ENCODE results near the gene CPSF3. TPM values are rescaled to one million over a fixed set of nuclear protein-coding genes. Genes with fewer than 3 reads are reported as not detected.

Gene CPSF3
- total RNA-seq, result 10 to 100 TPM; 79.6 to 84.4 TPM

DNA sequence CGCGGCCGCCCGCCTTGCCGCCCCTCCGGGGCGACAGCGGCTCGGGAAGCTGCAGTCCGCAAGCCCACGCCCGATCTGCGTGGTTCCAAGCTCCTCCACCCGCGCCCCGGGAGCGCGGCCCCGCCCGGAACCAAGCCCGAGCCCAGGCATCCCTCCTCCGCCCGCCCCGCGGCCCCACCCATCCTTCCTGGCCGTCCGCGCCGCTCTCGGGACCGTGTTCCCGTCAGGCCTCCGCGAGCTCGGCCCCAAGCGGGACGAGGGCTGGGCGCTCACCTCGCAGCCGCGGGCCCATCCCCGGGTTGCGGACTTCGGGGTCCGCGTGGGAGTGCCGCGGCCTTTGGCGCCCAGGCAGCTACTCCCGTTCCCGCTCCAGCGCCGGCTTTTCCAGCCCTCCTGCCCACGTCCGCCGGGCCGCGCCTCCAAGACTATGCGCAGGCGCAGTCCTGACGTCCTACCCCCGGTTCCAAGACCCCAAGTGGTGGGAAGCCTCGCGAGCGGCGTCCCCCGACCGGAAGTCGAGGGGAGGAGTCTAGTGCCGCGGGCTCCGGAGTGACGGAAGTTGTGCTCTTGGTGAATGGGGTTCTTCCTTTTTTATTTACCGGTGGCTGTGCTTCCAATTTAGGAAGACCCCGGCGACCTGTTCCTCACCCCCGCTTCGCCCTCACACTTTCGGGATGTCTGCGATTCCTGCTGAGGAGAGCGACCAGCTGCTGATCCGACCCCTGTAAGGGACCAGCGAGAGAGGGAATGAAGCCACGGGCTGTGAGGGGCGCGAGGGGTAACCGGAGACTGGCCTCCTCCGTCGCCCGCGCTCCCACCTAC is at the start of gene CPSF3, which contains the start of gene ITGB1BP1:
CPSF3 (plus strand) TSS at position 555 of the 822 bp plus-strand sequence; CDS start at position 675, 120 bp downstream.
ITGB1BP1 (minus strand) TSS at position 429 of the 822 bp plus-strand sequence. CDS start 4,831 bp downstream, outside the sequence.
- POLR2A ChIA-PET, result interaction anchor here (0.6 to 2.3 kb wide), 4 partner anchors 11 to 132 kb away, joined by 3 to 10 read pairs (median 6); partner anchors contain the start of gene ADAM17
- CTCF ChIA-PET, result interaction anchor here (0.7 to 2.2 kb wide), 2 partner anchors 51 to 282 kb away, joined by 3 to 9 read pairs; partner anchors contain the start of gene IAH1

DNA sequence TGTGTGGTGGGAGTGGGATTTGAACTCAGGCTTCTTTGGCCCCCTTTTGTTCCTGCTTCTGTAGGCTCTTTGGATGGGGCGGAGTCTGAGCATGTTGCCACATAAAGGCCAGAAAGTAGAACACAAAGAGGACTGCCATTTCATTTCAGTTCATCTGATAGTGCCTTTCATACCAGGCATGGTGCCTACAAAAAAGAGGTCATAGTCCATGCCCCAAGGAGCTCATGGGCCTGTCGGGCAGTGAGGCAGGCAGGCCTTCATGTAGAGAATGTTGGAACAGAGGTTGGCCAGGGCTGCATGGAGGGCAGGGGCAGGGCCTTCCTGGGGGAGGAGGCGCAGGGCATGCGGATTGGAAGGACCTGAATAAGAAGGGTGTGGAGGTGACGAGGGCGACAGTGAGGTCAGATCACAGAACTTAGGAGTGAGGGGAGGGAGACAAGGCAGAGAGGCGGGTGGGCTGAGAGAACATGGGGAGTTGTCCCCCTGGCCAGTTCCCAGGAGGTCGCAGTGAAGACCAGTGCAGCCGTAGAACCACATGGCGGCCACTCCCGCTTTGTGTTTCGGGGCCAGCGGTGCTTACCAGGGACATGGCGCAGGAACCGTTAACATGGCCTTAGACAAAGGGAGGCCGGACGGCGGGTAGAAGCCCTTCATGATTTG is 49.3 kb upstream of the CPSF3 start:
- ChIA-PET POLR2A (no interaction called here), CTCF (no interaction called here)

GRCh38 chr2:9375857-9376428 is 47.5 kb upstream of the CPSF3 start:
- ChIA-PET CTCF (interaction anchor here (1.0 kb wide), 1 partner anchor 10 kb away, joined by 3 read pairs; no protein-coding TSS in a partner anchor), POLR2A (no interaction called here)

GRCh38 chr2:9377461-9378097 is 45.9 kb upstream of the CPSF3 start:
- ChIA-PET CTCF (no interaction called here), POLR2A (no interaction called here)

DNA sequence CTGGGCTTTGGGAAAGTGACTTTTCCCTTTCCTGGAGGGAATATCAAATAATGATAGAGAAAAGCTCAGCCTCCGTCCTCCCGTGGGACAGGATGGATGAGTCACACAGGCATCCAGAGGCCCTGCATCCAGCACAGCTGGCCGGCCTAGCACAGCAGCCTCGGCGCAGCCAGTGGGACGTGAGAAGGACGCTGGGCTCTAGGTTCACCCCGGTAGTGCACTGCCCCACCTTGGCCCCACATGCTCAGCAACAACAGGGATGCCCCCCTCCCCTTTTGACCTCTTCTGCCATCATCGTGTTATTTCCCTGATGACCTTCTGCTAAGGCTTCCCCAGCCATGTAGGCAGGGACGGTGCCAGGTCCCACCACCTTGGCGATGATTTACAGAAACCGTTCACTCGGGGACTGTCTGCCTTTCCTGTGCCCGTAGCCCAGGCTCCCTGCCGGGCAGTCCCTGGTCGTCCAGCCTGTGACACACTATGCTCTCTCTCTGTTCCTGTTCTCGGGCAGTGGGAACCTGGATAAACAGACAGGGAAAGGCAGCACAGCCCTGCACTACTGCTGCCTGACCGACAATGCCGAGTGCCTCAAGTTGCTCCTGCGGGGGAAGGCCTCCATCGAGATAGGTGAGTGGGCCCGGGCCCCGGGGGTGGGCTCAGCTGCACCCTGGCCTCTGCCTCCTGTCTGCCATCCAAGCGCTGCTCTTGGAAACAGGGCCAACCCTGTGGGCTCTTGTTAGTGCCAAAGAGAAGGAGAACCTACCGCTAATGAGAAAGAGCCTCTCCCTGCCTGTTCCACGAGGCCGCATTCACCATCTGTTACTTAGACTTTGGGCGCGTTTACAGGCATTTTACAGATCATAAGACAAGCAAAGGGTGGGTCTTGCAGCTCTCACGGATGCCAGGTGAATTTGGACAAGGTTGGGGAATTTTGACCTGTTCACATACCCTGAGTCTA is 44.7 kb upstream of the CPSF3 start:
- CTCF ChIA-PET, result no interaction called here

DNA sequence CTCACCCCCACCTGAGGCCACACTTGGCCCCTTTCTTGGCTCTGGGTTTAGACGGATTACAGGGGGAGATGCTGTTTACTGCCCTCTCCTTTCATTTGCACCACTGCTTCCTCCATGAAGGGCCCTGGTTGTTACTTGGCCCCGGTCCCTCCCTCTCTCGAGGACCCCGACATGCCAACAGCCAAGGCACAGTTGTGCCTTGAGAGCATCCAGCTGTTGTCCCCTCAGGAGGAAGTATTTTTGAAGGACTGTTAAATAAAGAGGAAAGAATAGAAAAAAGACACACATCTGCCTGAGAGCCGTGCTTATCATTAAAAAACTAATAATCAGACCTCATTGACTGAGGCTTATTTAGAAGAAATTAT is 44.1 kb upstream of the CPSF3 start:
- POLR2A ChIA-PET, result no interaction called here
- CTCF ChIA-PET, result no interaction called here

More for the DNA sequence above, 44.7 kb upstream of the CPSF3 start:
- POLR2A ChIA-PET, result no interaction called here

DNA sequence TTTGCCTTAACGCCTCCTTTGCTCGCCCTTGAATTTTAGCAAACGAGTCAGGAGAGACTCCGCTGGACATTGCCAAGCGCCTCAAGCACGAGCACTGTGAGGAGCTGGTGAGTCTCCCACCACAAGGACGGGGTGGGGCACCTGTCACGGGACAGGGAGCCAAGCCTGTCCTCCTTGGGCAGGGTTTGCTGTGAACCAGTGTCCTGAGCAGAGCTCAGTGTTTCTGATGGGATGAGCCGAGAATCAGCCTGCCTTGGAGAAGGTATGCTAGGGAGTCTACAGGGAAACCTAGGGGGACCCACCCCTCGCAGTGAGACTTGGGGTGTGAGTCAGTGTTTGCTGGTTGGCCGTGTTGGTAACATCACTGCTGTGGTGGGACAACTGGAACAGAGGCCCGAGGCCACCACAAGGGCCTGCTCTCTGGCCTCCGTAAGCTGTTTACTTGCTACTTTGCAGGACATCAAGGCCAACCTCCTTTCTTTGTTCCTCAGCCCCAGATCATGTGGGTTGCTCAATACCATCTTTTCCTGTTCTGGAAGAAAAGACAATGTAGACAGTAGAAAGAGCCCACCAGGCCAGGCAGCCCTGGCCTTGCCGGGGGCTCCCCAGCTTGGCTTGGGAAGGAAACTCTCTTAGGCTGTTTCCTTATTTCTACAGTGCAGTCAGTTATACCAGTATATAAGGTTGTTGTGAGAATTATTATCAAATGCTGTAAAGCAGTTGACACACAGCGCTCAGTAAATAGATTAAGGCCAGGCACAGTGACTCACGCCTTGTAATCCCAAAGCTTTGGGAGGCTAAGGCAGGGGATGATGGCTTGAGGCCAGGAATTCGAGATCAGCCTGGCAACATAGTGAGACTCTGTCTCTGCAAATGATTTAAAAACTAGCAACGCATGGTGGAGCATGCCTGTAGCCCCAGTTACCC is 42.5 kb upstream of the CPSF3 start:
- ChIA-PET CTCF (interaction anchor here (0.5 kb wide), 1 partner anchor 11 kb away, joined by 3 read pairs; no protein-coding TSS in a partner anchor), POLR2A (no interaction called here)

DNA sequence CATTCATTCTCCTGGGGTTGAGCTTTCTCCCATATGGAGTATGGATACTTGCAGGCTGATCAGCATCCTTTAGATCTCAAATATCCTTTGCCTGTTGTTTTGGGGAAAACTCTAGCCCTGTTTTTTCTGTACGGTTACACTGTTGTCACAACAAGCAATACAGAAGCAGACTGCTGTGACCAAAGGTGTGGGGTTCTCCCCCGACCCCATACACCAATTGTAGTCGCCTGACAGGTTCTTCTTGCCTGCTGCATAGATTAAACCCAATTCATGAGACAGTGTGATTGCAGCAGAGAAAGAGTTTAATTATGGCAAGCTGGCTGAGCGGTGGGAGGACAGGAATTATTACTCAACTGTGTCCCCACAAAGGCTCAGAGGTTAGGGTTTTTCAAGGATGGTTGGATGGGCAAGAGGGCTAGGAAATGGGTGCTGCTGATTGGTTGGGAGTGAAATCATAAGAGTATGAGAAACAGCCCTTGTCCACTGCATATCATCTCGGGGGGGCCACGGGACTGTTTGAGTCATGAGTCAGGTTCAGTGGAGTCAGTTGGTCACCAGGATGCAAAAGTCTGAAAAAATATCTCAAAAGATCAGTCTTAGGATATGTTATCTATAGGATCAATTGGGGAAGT is 40.7 kb upstream of the CPSF3 start:
- POLR2A ChIA-PET, result interaction anchor here (0.6 kb wide), 1 partner anchor 32 kb away, joined by 3 read pairs; no protein-coding TSS in a partner anchor
- CTCF ChIA-PET, result no interaction called here

DNA sequence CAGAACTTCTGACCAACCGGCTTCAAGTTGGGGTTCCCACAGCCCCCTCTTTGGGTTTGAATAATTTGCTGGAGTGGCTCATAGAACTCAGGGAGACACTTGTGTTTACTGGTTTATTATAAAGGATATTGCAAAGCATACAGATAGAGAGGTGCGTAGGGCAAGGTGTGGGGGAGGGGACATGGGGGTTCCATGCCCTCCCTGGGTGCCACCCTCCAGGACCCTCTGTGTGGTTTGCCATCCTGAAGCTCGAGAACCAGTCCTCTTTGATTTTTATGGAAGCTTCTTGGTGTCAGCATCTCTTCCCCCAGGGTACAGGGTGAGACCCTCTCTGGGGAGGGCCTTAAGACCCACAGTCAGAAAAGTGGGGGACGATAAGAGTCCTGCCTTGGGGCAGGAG is 38.9 kb upstream of the CPSF3 start:
- ChIA-PET POLR2A (no interaction called here), CTCF (no interaction called here)

DNA sequence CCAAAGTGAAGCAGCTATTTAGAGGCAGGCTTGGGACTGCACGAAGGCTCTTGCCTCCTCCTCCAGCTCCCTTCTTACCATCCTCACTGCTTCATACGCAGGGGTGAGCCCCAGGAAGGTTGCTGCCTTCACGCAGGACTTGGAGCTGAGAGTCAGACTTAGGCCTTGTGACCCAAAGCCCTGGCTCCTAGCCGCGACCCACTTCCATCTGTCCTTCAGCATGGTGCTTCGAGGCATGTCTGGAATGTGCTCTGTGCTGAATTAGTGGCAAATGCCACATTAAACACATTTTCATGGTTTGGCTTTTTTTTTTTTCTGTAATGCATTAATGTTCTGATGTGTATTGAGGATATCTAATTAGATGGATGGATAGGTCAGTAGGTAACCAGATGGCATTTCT is 37.6 kb upstream of the CPSF3 start:
- ChIA-PET POLR2A (no interaction called here), CTCF (interaction anchor here (1.4 kb wide), 1 partner anchor 10 kb away, joined by 3 read pairs; no protein-coding TSS in a partner anchor)

- POLR2A ChIA-PET, result no interaction called here
- CTCF ChIA-PET, result interaction anchor here (0.7 to 1.2 kb wide), 2 partner anchors 32 to 1944 kb away, joined by 3 to 4 read pairs; no protein-coding TSS in a partner anchor
Observed at GRCh38 chr2:9388199-9388681, 35.2 kb upstream of the CPSF3 start.

- CTCF ChIA-PET, result interaction anchor here (0.6 to 1.2 kb wide), 3 partner anchors 33 to 1945 kb away, joined by 3 to 4 read pairs (median 3); no protein-coding TSS in a partner anchor
- POLR2A ChIA-PET, result no interaction called here
Observed at GRCh38 chr2:9388950-9389911, 34.2 kb upstream of the CPSF3 start.

DNA sequence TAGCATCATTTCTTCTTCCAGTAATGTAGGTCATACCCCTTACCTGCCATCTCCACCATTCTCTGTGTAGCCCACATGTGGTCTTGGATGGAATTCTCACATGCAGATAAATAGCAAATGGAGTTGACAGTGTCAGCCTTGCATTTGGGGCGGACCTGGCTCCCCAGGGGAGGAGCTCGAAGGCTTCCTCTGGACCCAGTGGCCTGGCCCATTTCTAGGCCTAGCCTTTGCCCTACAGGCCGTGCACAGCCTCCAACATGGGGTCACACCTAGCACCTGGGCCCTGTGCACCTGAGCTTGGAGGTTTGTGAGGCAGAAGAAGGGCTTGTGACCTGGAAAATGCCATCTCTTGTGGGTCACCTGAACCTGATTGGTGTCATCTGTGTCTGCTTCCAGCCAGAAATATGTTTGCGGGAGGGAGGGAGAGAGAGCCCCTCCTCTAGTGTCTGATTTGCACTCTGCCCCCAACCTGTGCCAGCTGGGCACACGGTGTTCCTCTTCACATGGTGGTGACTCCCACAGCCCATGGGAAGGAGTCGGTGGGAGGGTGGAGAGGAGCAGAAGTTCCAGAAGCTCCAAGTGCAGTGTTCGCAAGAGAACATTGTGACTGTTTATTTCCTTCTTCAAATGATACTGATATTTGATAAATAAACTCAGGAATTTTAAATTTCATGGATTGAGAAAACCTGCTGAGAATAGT is 33.2 kb upstream of the CPSF3 start:
- CTCF ChIA-PET, result no interaction called here

DNA sequence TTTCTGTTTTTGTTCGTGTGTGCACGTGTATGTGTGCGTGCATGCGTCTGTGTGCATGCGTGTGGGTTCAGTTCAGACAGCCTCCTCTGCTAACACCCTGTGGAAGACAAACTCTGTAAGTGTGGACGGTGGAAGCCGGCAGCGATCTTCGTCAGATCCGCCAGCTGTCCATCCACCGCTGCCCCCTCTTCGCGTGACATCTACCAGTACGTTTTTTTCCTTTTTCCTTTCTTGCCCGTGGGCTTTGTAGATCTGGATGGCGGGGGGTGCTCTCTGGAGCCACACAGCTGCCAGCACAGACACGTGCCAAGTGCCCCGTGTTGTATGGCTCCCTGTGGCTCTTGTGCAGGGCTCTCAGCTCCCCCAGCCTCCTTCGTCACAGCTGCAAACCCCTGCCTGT is 32.5 kb upstream of the CPSF3 start:
- CTCF ChIA-PET, result no interaction called here

More for the DNA sequence above, 33.2 kb upstream of the CPSF3 start:
- POLR2A ChIA-PET, result no interaction called here

More for the DNA sequence above, 32.5 kb upstream of the CPSF3 start:
- POLR2A ChIA-PET, result no interaction called here

All from activated CD8-positive, alpha-beta memory T cell treated with anti-CD3 and anti-CD28 coated beads for 36 hours (primary cell).